Activated gamma-delta T cell treated with Interleukin-2 at 50 U/mL for 16 hours (primary cell): Measurements from ENCODE around the gene PTPMT1.

Experiments
- DNase-seq: peaks from one replicate; pipeline ENCODE4 v3.0.0-alpha.2; 2020

The PTPMT1 gene

DNA sequence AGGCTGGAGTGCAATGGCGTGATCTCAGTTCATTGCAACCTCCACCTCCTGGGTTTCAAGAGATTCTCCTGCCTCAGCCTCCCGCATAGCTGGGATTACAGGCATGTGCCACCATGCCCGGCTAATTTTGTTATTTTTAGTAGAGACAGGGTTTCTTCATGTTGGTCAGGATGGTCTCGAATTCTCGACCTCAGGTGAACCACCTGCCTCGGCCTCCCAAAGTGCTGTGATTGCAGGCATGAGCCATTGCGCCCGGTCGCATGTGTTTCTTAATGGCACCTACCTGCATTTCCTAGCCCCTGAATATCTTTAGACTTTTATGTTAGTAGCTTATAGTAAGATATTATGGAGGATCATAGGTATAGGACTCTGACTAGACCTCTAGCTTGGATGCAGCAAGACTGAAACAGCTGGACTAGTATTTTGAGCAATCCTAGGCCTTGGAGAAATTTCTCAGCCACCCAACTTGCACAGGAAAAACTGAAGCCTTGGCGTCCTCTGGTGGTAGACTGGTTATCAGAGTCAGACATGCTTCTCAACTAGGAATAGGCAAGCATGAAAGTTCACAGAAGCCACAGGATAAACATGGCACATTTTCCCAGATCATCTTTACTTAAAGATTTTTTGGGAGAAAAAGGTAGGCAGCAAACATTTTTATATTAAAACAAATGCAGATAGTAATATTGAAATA is 51.5 kb downstream of the PTPMT1 start:
- no peak for DNase-seq

DNA sequence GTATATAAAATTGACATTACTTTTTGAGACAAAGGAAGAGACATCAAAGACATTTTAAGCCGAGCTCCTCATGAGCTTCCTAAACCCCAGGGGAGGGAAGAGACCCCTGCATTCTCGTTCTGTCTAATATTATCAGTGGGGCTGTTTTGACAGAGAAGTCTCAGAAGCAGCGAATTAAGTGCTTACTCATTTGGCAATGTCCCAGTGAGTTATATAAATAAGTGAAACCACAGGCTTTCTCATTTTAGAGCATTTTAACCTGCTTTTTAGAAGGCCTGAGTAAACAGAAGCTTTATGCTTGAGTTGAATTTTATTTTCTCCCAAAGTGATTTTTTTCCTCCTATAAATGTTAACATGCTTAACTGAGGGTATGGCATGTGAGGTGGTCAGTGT is 52.0 kb downstream of the PTPMT1 start:
- no peak for DNase-seq

DNA sequence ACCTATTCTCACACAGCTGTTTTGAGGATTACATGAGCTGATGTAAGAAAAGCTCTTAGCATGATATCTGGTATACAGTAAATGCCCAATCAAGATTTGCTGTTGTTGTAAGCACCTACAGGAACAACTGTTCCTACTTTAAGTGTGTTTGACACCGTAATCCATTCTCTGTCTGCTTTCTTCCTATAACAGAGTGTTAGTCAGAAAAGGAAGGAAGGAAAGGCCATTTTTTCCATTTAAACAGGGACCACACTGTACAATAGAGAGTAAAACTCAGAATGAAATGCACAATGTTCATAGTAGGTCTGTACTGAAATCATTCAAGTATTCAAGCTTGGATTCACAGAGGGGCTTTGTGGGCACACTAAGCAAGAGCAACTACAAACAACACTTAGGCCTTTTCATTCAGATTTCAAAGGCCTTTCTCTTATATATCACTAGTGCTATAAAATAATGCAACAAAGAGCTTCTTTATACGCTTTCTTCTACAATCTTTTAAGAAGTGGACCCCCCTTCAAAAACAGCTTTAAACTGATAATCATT is 55.5 kb downstream of the PTPMT1 start:
- no peak for DNase-seq
